H1 (cell line): Measurements from ENCODE around the gene EXOC6. TPM values are rescaled to one million over a fixed set of nuclear protein-coding genes. Genes with fewer than 3 reads are reported as not detected.

Source experiments
- CTCF ChIA-PET: fragments of 300-600 bp; sonication (Branson Sonifier 250); formaldehyde crosslinking; loops from one replicate; lab custom pipeline; 2021; ENCODE audit not compliant: partially characterized antibody; lab: Charles Lee
- POLR2A ChIA-PET: fragments of 300-600 bp; sonication (Branson Sonifier 250); formaldehyde crosslinking; loops from one replicate; lab custom pipeline; 2021; ENCODE audit warnings: inconsistent platforms; ENCODE audit not compliant: partially characterized antibody; lab: Charles Lee
- DNase-seq, 2 experiments: peaks; one replicate each; pipeline versions ENCODE4 v3.0.0 to v3.0.0-alpha.2; 2010 to 2022; ENCODE audit warnings: low spot score in 2 of 2, low read depth in 1 of 2, mixed read lengths in 1 of 2
- FAIRE-seq: peaks from 2 replicates; lab custom pipeline; 2011; peaks lifted over from hg19 to GRCh38; lab: Jason Lieb, UNC
- H2AFZ ChIP-seq: 2 replicates; pipeline ENCODE4 v1.8.1; 2012; ENCODE audit warnings: low read length, inconsistent platforms
- H2AK5ac ChIP-seq: 2 replicates; pipeline ENCODE4 v1.6.1; 2013; ENCODE audit warnings: low read depth, low read length
- H2BK120ac ChIP-seq: replicated peaks from 2 replicates; pipeline ENCODE3; 2013; ENCODE audit warnings: low read depth, low read length, inconsistent platforms
- H2BK12ac ChIP-seq: 2 replicates; pipeline ENCODE4 v1.6.1; 2013; ENCODE audit warnings: low read depth, low read length
- H2BK15ac ChIP-seq: 2 replicates; pipeline ENCODE4 v1.6.1; 2013; ENCODE audit warnings: low read length
- H2BK20ac ChIP-seq: 2 replicates; pipeline ENCODE4 v1.6.1; 2013; ENCODE audit warnings: low read length
- H2BK5ac ChIP-seq: 2 replicates; pipeline ENCODE4 v1.6.1; 2013; ENCODE audit warnings: low read depth, low read length
- H3K14ac ChIP-seq: 2 replicates; pipeline ENCODE4 v1.6.1; 2013; ENCODE audit warnings: inconsistent platforms; ENCODE audit not compliant: insufficient read length
- H3K18ac ChIP-seq: 2 replicates; pipeline ENCODE4 v1.6.1; 2013; ENCODE audit warnings: low read length; ENCODE audit errors: extremely low read depth
- H3K23ac ChIP-seq: 2 replicates; pipeline ENCODE4 v1.6.1; 2013; ENCODE audit warnings: inconsistent platforms; ENCODE audit not compliant: insufficient read length
- H3K23me2 ChIP-seq: 2 replicates; pipeline ENCODE4 v1.6.1; 2013; ENCODE audit warnings: low read depth, low read length
- H3K27ac ChIP-seq: 2 replicates; pipeline ENCODE4 v1.6.1; 2011; ENCODE audit warnings: low read depth, low read length, inconsistent platforms
- H3K27me3 ChIP-seq, 4 experiments: replicated peaks in 1 of 4; 1 replicate in 1 of 4; 2 replicates in 3 of 4; pipeline versions ENCODE4 v1.6.1 to v1.8.1; 2011 to 2013; ENCODE audit warnings: low read length in 3 of 4, mild to moderate bottlenecking in 3 of 4, inconsistent platforms in 2 of 4, mixed read lengths in 2 of 4, moderate library complexity in 1 of 4; ENCODE audit not compliant: control insufficient read depth in 3 of 4, insufficient read depth in 3 of 4; ENCODE audit errors: extremely low read depth in 1 of 4
- H3K36me3 ChIP-seq, 4 experiments: 2 replicates each; pipeline versions ENCODE4 v1.6.1 to v1.8.1; 2011 to 2013; ENCODE audit warnings: mild to moderate bottlenecking in 4 of 4, low read length in 3 of 4, moderate library complexity in 2 of 4, control low read depth in 1 of 4, inconsistent platforms in 1 of 4; ENCODE audit not compliant: insufficient read depth in 4 of 4, control insufficient read depth in 2 of 4
- H3K4ac ChIP-seq: replicated peaks from 2 replicates; pipeline ENCODE3; 2013; ENCODE audit warnings: low read length, low read depth, mixed read lengths, inconsistent platforms; ENCODE audit not compliant: insufficient read length
- H3K4me1 ChIP-seq, 4 experiments: replicated peaks in 1 of 4; 1 replicate in 1 of 4; 2 replicates in 3 of 4; pipeline versions ENCODE4 v1.6.1 to v1.8.1; 2011 to 2013; ENCODE audit warnings: low read length in 3 of 4, inconsistent platforms in 2 of 4, mixed read lengths in 1 of 4; ENCODE audit not compliant: insufficient read depth in 4 of 4, control insufficient read depth in 3 of 4
- H3K4me2 ChIP-seq, 2 experiments: 2 replicates each; pipeline versions ENCODE4 v1.6.1 to v1.8.1; 2011 to 2013; ENCODE audit warnings: low read depth in 2 of 2, low read length in 2 of 2, control low read depth in 1 of 2, inconsistent platforms in 1 of 2, mild to moderate bottlenecking in 1 of 2; ENCODE audit not compliant: insufficient read depth in 1 of 2
- H3K4me3 ChIP-seq, 4 experiments: fragments of 200-600, 300-600 bp in 1 of 4; sonication (generic), shearing (Covaris generic), sonication (Bioruptor Twin) in 1 of 4; 2 replicates each; pipeline versions ENCODE4 v1.5.1 to v1.8.1; 2011 to 2016; ENCODE audit warnings: low read length in 4 of 4, low read depth in 3 of 4, control low read depth in 2 of 4, inconsistent platforms in 2 of 4, mild to moderate bottlenecking in 2 of 4, mixed read lengths in 1 of 4, moderate library complexity in 1 of 4; ENCODE audit not compliant: insufficient read depth in 2 of 4; ENCODE audit errors: extremely low read depth in 1 of 4
- H3K56ac ChIP-seq: replicated peaks from 2 replicates; pipeline ENCODE3; 2013; ENCODE audit warnings: low read depth, mild to moderate bottlenecking, mixed read lengths, low read length, inconsistent platforms; ENCODE audit not compliant: insufficient read length
- H3K79me1 ChIP-seq: 2 replicates; pipeline ENCODE4 v1.6.1; 2013; ENCODE audit warnings: low read depth, low read length, control low read depth
- H3K79me2 ChIP-seq, 2 experiments: 2 replicates each; pipeline versions ENCODE4 v1.6.1 to v1.8.1; 2012 to 2013; ENCODE audit warnings: low read length in 2 of 2, mild to moderate bottlenecking in 2 of 2, inconsistent platforms in 1 of 2; ENCODE audit not compliant: insufficient read depth in 2 of 2, control insufficient read depth in 1 of 2
- H3K9ac ChIP-seq, 4 experiments: replicated peaks in 1 of 4; 1 replicate in 1 of 4; 2 replicates in 3 of 4; pipeline versions ENCODE4 v1.6.1 to v1.8.1; 2011 to 2013; ENCODE audit warnings: low read depth in 3 of 4, low read length in 3 of 4, control low read depth in 2 of 4, mild to moderate bottlenecking in 2 of 4, moderate library complexity in 2 of 4, inconsistent platforms in 1 of 4; ENCODE audit errors: extremely low read depth in 1 of 4
- H3K9me3 ChIP-seq, 2 experiments: 2 replicates each; pipeline versions ENCODE4 v1.6.1 to v1.8.1; 2012 to 2013; ENCODE audit warnings: mild to moderate bottlenecking in 2 of 2, moderate library complexity in 2 of 2, control low read depth in 1 of 2, inconsistent platforms in 1 of 2, low read depth in 1 of 2, low read length in 1 of 2, mixed read lengths in 1 of 2; ENCODE audit not compliant: insufficient read depth in 2 of 2
- H4K20me1 ChIP-seq, 2 experiments: replicated peaks in 1 of 2; 2 replicates each; pipeline versions ENCODE3 to v1.8.1; 2011 to 2013; ENCODE audit warnings: inconsistent platforms in 2 of 2, low read length in 2 of 2, mild to moderate bottlenecking in 1 of 2; ENCODE audit not compliant: insufficient read depth in 2 of 2, control insufficient read depth in 1 of 2
- H4K5ac ChIP-seq: 2 replicates; pipeline ENCODE4 v1.6.1; 2013; ENCODE audit warnings: low read length, low read depth, mixed read lengths, inconsistent platforms; ENCODE audit not compliant: insufficient read length
- H4K8ac ChIP-seq: 2 replicates; pipeline ENCODE4 v1.8.0; 2013; ENCODE audit warnings: mild to moderate bottlenecking, moderate library complexity, low read length, inconsistent platforms; ENCODE audit not compliant: insufficient read depth; ENCODE audit errors: extremely low read depth
- H4K91ac ChIP-seq: replicated peaks from 2 replicates; pipeline ENCODE3; 2013; ENCODE audit warnings: low read length, mixed read lengths, inconsistent platforms; ENCODE audit not compliant: insufficient read length
- EP300 ChIP-seq, 2 experiments: IDR thresholded peaks; 1 replicate in 1 of 2; 2 replicates in 1 of 2; pipeline ENCODE4 v1.6.1; 2011 to 2012; ENCODE audit warnings: low read depth in 2 of 2, low read length in 2 of 2, mild to moderate bottlenecking in 2 of 2, borderline replicate concordance in 1 of 2, inconsistent platforms in 1 of 2, moderate library complexity in 1 of 2
- MAFK ChIP-seq: IDR thresholded peaks from 2 replicates; pipeline ENCODE4 v1.6.1; 2012; ENCODE audit warnings: low read depth, mild to moderate bottlenecking, improper control_type of control experiment, low read length
- NRF1 ChIP-seq: IDR thresholded peaks from 2 replicates; pipeline ENCODE4 v1.6.1; 2011; ENCODE audit warnings: mild to moderate bottlenecking, low read depth, low read length, improper control_type of control experiment
- RAD21 ChIP-seq, 2 experiments: IDR thresholded peaks in 1 of 2; conservative IDR thresholded peaks in 1 of 2; 2 replicates each; pipeline ENCODE4 v1.6.1; 2011; ENCODE audit warnings: low read depth in 2 of 2, low read length in 2 of 2, improper control_type of control experiment in 1 of 2, inconsistent platforms in 1 of 2, mild to moderate bottlenecking in 1 of 2, moderate library complexity in 1 of 2
- RXRA ChIP-seq: IDR thresholded peaks from 2 replicates; pipeline ENCODE4 v1.6.1; 2011; ENCODE audit warnings: low read depth, mild to moderate bottlenecking, low read length, moderate library complexity; ENCODE audit not compliant: insufficient read depth
- WGBS, 2 experiments: shearing (Covaris generic) in 1 of 2; methylation state at CpG; one replicate each; pipeline versions ENCODE4 v1.1.6 to v1.1.7; 2013 to 2015; ENCODE audit warnings: low lambda C conversion rate in 2 of 2, mixed read lengths in 2 of 2, inconsistent platforms in 1 of 2, low coverage in 1 of 2, missing lambda C conversion rate in 1 of 2; ENCODE audit not compliant: insufficient replicate concordance in 2 of 2, insufficient coverage in 1 of 2, insufficient read length in 1 of 2; ENCODE audit errors: extremely low coverage in 1 of 2, missing lambda C conversion rate in 1 of 2; 5-methylcytosine and 5-hydroxymethylcytosine counted together
- polyA plus RNA-seq, 7 experiments: library from polyadenylated mRNA; depleted of rRNA in 3 of 7; stranded (reverse) in 5 of 7; unstranded in 2 of 7; fragments of >200 nt in 5 of 7; fragments of 200-250 nt in 2 of 7; gene quantifications; 1 replicate in 5 of 7; 2 replicates in 1 of 7; 4 replicates in 1 of 7; pipeline versions ENCODE4 v1.2.1 to v1.2.3, GENCODE V29; 2011 to 2013; ENCODE audit warnings: missing spikeins in 2 of 7, mixed read lengths in 2 of 7
- total RNA-seq: library from RNA; stranded (reverse); fragmentation: NEBNext Ultra II Directional; extraction: Animal tissue kit (Norgen Biotek cat#: 25700); gene quantifications from 2 replicates; pipeline ENCODE4 v1.2.1, GENCODE V29; 2021

Gene EXOC6
- total and polyA plus RNA-seq, 2 of the 8 experiments (the other 6 are each of a cell fraction or from before 2014, with no cell fraction given), result 1.7 to 4.5 TPM

DNA sequence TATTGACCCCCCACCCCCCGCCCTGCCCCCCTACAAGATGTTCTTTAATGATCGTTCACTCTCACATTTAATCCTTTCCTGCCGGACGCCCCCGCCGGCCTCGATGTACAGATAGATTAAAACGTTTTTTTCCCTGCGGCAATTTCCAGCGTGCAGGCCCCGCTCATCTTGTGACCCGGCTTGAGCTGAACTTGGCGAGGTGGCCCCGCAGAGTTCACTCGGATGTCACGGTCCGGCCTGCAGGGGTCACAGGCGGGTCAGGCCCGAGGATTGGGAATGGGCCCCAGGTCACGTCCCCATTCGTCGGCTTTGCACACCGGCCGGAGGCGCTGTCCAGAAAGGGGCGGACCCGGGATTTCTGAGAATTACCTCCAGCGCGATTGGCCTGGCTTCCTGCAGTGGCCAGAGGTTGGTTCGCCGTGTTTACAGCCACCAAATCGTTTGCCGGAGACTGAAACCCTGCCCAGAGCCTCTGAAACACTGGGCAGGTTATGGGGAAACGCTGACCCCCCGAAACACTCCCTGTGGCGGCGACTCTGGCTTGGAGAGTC lies 223.4 kb downstream of the EXOC6 start:
- no peak overlapping the region for H3K14ac ChIP-seq
- H4K91ac ChIP-seq, result no peak overlapping the region
- no peak overlapping the region for H4K5ac ChIP-seq
- H3K9ac ChIP-seq, result no peak overlapping the region; a peak in 1 of 7 replicates
- FAIRE-seq (no peak), DNase-seq (peak in 1 of 2 experiments; percentile 82)
- H2BK5ac ChIP-seq, result no peak overlapping the region
- no peak overlapping the region; the same call in 1 of the 2 replicates for H3K18ac ChIP-seq
- no peak overlapping the region for H2BK20ac ChIP-seq
- TF ChIP-seq NRF1, result no peak
- TF ChIP-seq RXRA, result peak; percentile 97
- peak in 1 of 2 experiments; percentile 18; a peak in 1 of 4 replicates for TF ChIP-seq RAD21 (IDR thresholded peaks at IDR 0.05 in 1 of 2, conservative IDR thresholded peaks at IDR 0.05 in 1 of 2; ENCODE audit: low read depth in 2 of 2, low read length in 2 of 2)
- no peak for TF ChIP-seq MAFK
- TF ChIP-seq EP300 (IDR thresholded peaks at IDR 0.05; ENCODE audit: borderline replicate concordance in 1 of 2, low read depth in 2 of 2, low read length in 2 of 2), result no peak
- WGBS, 2 experiments, result 3% methylated on average over 35 of the region's 37 CpGs; no CpG with 5 or more reads in 1 of the 2 experiments
- peaks cover 22% of the 10 kb centered on the region for H3K23me2 ChIP-seq
- H3K23ac ChIP-seq, result no peak overlapping the region
- peaks cover 4 to 38% (median 33%) of the 10 kb centered on the region in 4 experiments for H3K4me1 ChIP-seq
- H2BK120ac ChIP-seq, result no peak overlapping the region
- no peak overlapping the region for H2AFZ ChIP-seq
- H4K8ac ChIP-seq, result peak overlapping the region; percentile 68; the same call in 1 of the 2 replicates
- no peak overlapping the region for H2BK15ac ChIP-seq
- POLR2A ChIA-PET, result interaction anchor here (5.3 kb wide), 1 partner anchor 8 kb away, joined by 26 read pairs; no protein-coding TSS in a partner anchor
- H3K4me2 ChIP-seq, result peak overlapping the region; percentile 95 to 99
- H3K4ac ChIP-seq, result no peak overlapping the region
- peaks cover 0 to 22% (median 1%) of the 10 kb centered on the region in 4 experiments; a peak in 4 of 8 replicates for H3K36me3 ChIP-seq
- no peaks in the 10 kb centered on the region; a peak in 1 of 4 replicates for H3K79me2 ChIP-seq
- H3K9me3 ChIP-seq, result no peaks in the 10 kb centered on the region
- no peak overlapping the region for H3K56ac ChIP-seq
- no peak overlapping the region for H2BK12ac ChIP-seq
- H3K4me3 ChIP-seq, result peak overlapping the region; percentile 38 to 83 (median 58)
- H3K79me1 ChIP-seq, result no peaks in the 10 kb centered on the region
- CTCF ChIA-PET, result interaction anchor here (0.7 to 18.5 kb wide), 5 partner anchors 9 to 1593 kb away, joined by 3 to 363 read pairs (median 3); partner anchors contain the start of gene CYP26C1
- H3K27ac ChIP-seq, result no peak overlapping the region
- H2AK5ac ChIP-seq, result no peak overlapping the region
- peaks cover 4 to 18% of the 10 kb centered on the region in 2 experiments for H4K20me1 ChIP-seq
- H3K27me3 ChIP-seq, result peaks cover 90 to 99% (median 98%) of the 10 kb centered on the region in 4 experiments
